ENCODE measurements around the gene AGFG2. TPM values are rescaled to one million over a fixed set of nuclear protein-coding genes. Genes with fewer than 3 reads are reported as not detected.

Gene AGFG2
- total RNA-seq, 1 experiment from 2014 or later = 11.2 TPM

- Mint-ChIP-seq H3K9me3 (peaks cover 10 to 19% of the 10 kb centered on the region in 2 experiments), H3K36me3 (ENCODE audit: insufficient read depth in 1 of 3, low read depth in 3 of 3) (no peaks in the 10 kb centered on the region; a peak in 2 of 7 replicates), H3K4me1 (peaks cover 3 to 6% of the 10 kb centered on the region in 2 experiments; a peak in 3 of 4 replicates), H3K27ac (no peak overlapping the region), H3K27me3 (ENCODE audit: low read depth) (peaks cover 3% of the 10 kb centered on the region; the same call in 1 of the 2 replicates), H3K4me3 (no peak overlapping the region)
- TF ChIP-seq CTCF (conservative IDR thresholded peaks at IDR 0.05) = no peak
- no peak overlapping the region for H2AFZ ChIP-seq (ENCODE audit: low read length)
- no peaks in the 10 kb centered on the region for H3K9me3 ChIP-seq (ENCODE audit: control insufficient read depth, low read depth, low read length)
- H3K27me3 ChIP-seq (ENCODE audit: insufficient read depth, low read length) = no peaks in the 10 kb centered on the region
- no peak overlapping the region for H2BK15ac ChIP-seq (ENCODE audit: low read depth, low read length)
- H4K5ac ChIP-seq (ENCODE audit: insufficient read length, low read depth, low read length) = no peak overlapping the region
- H3K4me2 ChIP-seq (ENCODE audit: insufficient read depth, insufficient read length, low read length) = no peak overlapping the region
- no peak overlapping the region for H2BK120ac ChIP-seq (ENCODE audit: low read depth, low read length, poor library complexity, severe bottlenecking)
- DNase-seq = no peak
- no peaks in the 10 kb centered on the region for H3K79me1 ChIP-seq (ENCODE audit: insufficient read depth, low read depth, low read length, poor library complexity, severe bottlenecking)
- H3K4ac ChIP-seq (ENCODE audit: low read depth, low read length) = no peak overlapping the region
- H4K8ac ChIP-seq (replicated peaks; ENCODE audit: insufficient read length, low read depth, low read length) = no peak overlapping the region
- no peak overlapping the region for H3K9ac ChIP-seq (ENCODE audit: extremely low read depth, insufficient read length, low read length)
- H3K27ac ChIP-seq (ENCODE audit: insufficient read length, low read depth, low read length) = no peak overlapping the region
- H2BK5ac ChIP-seq (ENCODE audit: insufficient read length, low read length) = no peak overlapping the region
- H3K23me2 ChIP-seq (ENCODE audit: insufficient read length, low read depth, low read length, poor library complexity, severe bottlenecking) = no peaks in the 10 kb centered on the region
- H3K14ac ChIP-seq (ENCODE audit: insufficient read depth, low read length) = no peak overlapping the region
- H2BK12ac ChIP-seq (ENCODE audit: insufficient read length, low read depth, low read length) = no peak overlapping the region
- H2AK5ac ChIP-seq (ENCODE audit: insufficient read length, low read length) = no peak overlapping the region
- H3T11ph ChIP-seq (ENCODE audit: low read length) = no peak overlapping the region
- WGBS (ENCODE audit: extremely low coverage, insufficient read length, low lambda C conversion rate) = no CpG with 5 or more reads among the region's 1 CpG
- no peaks in the 10 kb centered on the region for H3K4me1 ChIP-seq (ENCODE audit: insufficient read depth, low read length)
- H4K91ac ChIP-seq (ENCODE audit: insufficient read length, low read depth, low read length) = no peak overlapping the region
- H4K20me1 ChIP-seq (ENCODE audit: control insufficient read depth, insufficient read depth, insufficient read length) = no peaks in the 10 kb centered on the region
- H3K18ac ChIP-seq (ENCODE audit: insufficient read length, low read depth, low read length) = no peak overlapping the region
- H3K23ac ChIP-seq (ENCODE audit: insufficient read length, low read depth, low read length) = no peak overlapping the region
- H3K56ac ChIP-seq (ENCODE audit: insufficient read length, low read depth, low read length) = no peak overlapping the region
- no peaks in the 10 kb centered on the region for H3K79me2 ChIP-seq (ENCODE audit: insufficient read depth, low read length)
- no peak overlapping the region for H2BK20ac ChIP-seq (ENCODE audit: low read depth, low read length, poor library complexity, severe bottlenecking)
These were observed 18.9 kb upstream of the AGFG2 start for GRCh38 chr7:100520138-100520537.
